K562 (cell line): Measurements from ENCODE around the gene LTBP4. TPM values are rescaled to one million over a fixed set of nuclear protein-coding genes. Genes with fewer than 3 reads are reported as not detected.

Experiments
- ARID3B ChIP-seq: fragments of 250-450 bp; sonication (Bioruptor Pico); IDR thresholded peaks from 2 replicates; pipeline ENCODE4 v1.4.0; 2020; ENCODE audit warnings: borderline replicate concordance
- ASH1L ChIP-seq: fragments of 450-650 bp; IDR thresholded peaks from 2 replicates; pipeline ENCODE4 v1.6.1; 2018; ENCODE audit warnings: borderline replicate concordance, mild to moderate bottlenecking, low read depth; ENCODE audit not compliant: partially characterized antibody
- BMI1 ChIP-seq: fragments of 150-350 bp; IDR thresholded peaks from 2 replicates; pipeline ENCODE4 v1.6.1; 2014; ENCODE audit warnings: low read length
- BRCA1 ChIP-seq, 2 experiments: fragments of 450-650 bp in 1 of 2; sonication (generic) in 1 of 2; formaldehyde crosslinking in 1 of 2; IDR thresholded peaks; 2 replicates each; pipeline versions ENCODE4 v1.5.0 to v1.6.1; 2017 to 2020; ENCODE audit warnings: mild to moderate bottlenecking in 1 of 2, missing genetic modification reagents in 1 of 2
- CAMTA2 ChIP-seq: fragments of 250-450 bp; sonication (Bioruptor Pico); conservative IDR thresholded peaks from 2 replicates; pipeline ENCODE4 v1.5.1; 2022
- CCNT2 ChIP-seq: IDR thresholded peaks from 2 replicates; pipeline ENCODE4 v1.6.1; 2011; ENCODE audit warnings: borderline replicate concordance, low read depth, mild to moderate bottlenecking, moderate library complexity, mixed read lengths, low read length; ENCODE audit not compliant: insufficient read length; ENCODE audit errors: extremely low read depth
- CSDE1 ChIP-seq, 2 experiments: fragments of 450-650 bp; IDR thresholded peaks; 2 replicates each; pipeline ENCODE4 v1.6.1; 2016; ENCODE audit warnings: mild to moderate bottlenecking in 1 of 2
- EP400 ChIP-seq: fragments of 450-650 bp; IDR thresholded peaks from 2 replicates; pipeline ENCODE4 v1.6.1; 2017; ENCODE audit warnings: antibody characterized with exemption, mild to moderate bottlenecking, moderate library complexity
- ETV5 ChIP-seq: sonication (generic); formaldehyde crosslinking; IDR thresholded peaks from 2 replicates; pipeline ENCODE4 v1.4.0; 2020; ENCODE audit warnings: low read depth, mild to moderate bottlenecking, missing genetic modification reagents
- HCFC1 ChIP-seq: IDR thresholded peaks from 2 replicates; pipeline ENCODE4 v1.6.1; 2012; ENCODE audit warnings: low read depth, low read length, improper control_type of control experiment
- HLTF ChIP-seq: fragments of 450-650 bp; IDR thresholded peaks from 2 replicates; pipeline ENCODE4 v1.6.1; 2016
- HSF4 ChIP-seq: fragments of 250-450 bp; sonication (Bioruptor Pico); IDR thresholded peaks from 2 replicates; pipeline ENCODE4 v2.1.2; 2022; ENCODE audit warnings: mild to moderate bottlenecking, moderate library complexity, borderline replicate concordance
- KLF10 ChIP-seq: fragments of 250-450 bp; sonication (Bioruptor Pico); IDR thresholded peaks from 2 replicates; pipeline ENCODE4 v1.6.1; 2021; ENCODE audit warnings: matching md5 sums
- KLF13 ChIP-seq: fragments of 450-650 bp; IDR thresholded peaks from 2 replicates; pipeline ENCODE4 v1.6.1; 2016; ENCODE audit warnings: missing genetic modification characterization, low read depth, mild to moderate bottlenecking, missing compliant biosample characterization, moderate library complexity, borderline replicate concordance
- LCOR ChIP-seq: sonication (generic); formaldehyde crosslinking; IDR thresholded peaks from 2 replicates; pipeline ENCODE4 v1.8.0; 2022; ENCODE audit warnings: mild to moderate bottlenecking, missing genetic modification reagents
- MAZ ChIP-seq, 2 experiments: fragments of 450-650 bp in 1 of 2; sonication (generic) in 1 of 2; formaldehyde crosslinking; IDR thresholded peaks in 1 of 2; conservative IDR thresholded peaks in 1 of 2; 2 replicates each; pipeline versions ENCODE4 v1.4.0 to v1.5.0; 2020; ENCODE audit warnings: mild to moderate bottlenecking in 1 of 2, missing genetic modification reagents in 1 of 2
- RBM25 ChIP-seq: fragments of 200-400 bp; formaldehyde crosslinking; IDR thresholded peaks from 2 replicates; pipeline ENCODE4 v1.6.1; 2018; ENCODE audit warnings: low read length, low read depth, moderate library complexity; ENCODE audit not compliant: severe bottlenecking
- SRSF1 ChIP-seq: fragments of 200-400 bp; formaldehyde crosslinking; IDR thresholded peaks from 2 replicates; pipeline ENCODE4 v1.6.1; 2017; ENCODE audit warnings: mild to moderate bottlenecking, low read depth, low read length, moderate library complexity
- TAL1 ChIP-seq: fragments of 450-650 bp; IDR thresholded peaks from 2 replicates; pipeline ENCODE4 v1.6.1; 2016; ENCODE audit warnings: mild to moderate bottlenecking
- YY1 ChIP-seq, 3 experiments: IDR thresholded peaks; 2 replicates each; pipeline ENCODE4 v1.6.1; 2011; ENCODE audit warnings: low read length in 2 of 3, mild to moderate bottlenecking in 2 of 3, moderate library complexity in 2 of 3, borderline replicate concordance in 1 of 3, control low read depth in 1 of 3, low read depth in 1 of 3; ENCODE audit not compliant: insufficient read depth in 3 of 3, insufficient replicate concordance in 2 of 3, control insufficient read depth in 1 of 3, insufficient read length in 1 of 3; ENCODE audit errors: extremely low read depth in 1 of 3
- ZNF354B ChIP-seq: fragments of 250-450 bp; sonication (Bioruptor Pico); IDR thresholded peaks from 2 replicates; pipeline ENCODE4 v1.4.0; 2020
- polyA plus RNA-seq, 8 experiments: library from polyadenylated mRNA; depleted of rRNA in 4 of 8; stranded (reverse) in 5 of 8; unstranded in 3 of 8; fragments of >200 nt; fragmentation: Nextera tagmentation in 2 of 8; fragmentation: Illumina TruSeq in 1 of 8; extraction: Ambion mirVana in 2 of 8; extraction: Trizol in 1 of 8; gene quantifications; 2 replicates each; pipeline versions ENCODE4 v1.2.1 to v1.2.3, GENCODE V29; 2011 to 2014; ENCODE audit warnings: inconsistent platforms in 1 of 8, missing spikeins in 1 of 8
- total RNA-seq, 7 experiments: library from RNA; depleted of rRNA in 6 of 7; stranded (reverse); fragments of >200 nt in 6 of 7; fragmentation: Illumina TruSeq in 2 of 7; extraction: Trizol in 2 of 7; gene quantifications; 2 replicates each; pipeline versions ENCODE4 v1.2.1 to v1.2.3, GENCODE V29; 2011 to 2021; ENCODE audit warnings: low replicate concordance in 1 of 7
- TF ChIP-seq, protein P1 (sequence below): fragments of 250-450 bp; sonication (Bioruptor Pico); IDR thresholded peaks from 2 replicates; pipeline ENCODE4 v1.5.1; 2021; ENCODE audit warnings: mild to moderate bottlenecking
- TF ChIP-seq, protein P2 (sequence below): sonication (generic); formaldehyde crosslinking; IDR thresholded peaks from 2 replicates; pipeline ENCODE4 v1.8.0; 2022; ENCODE audit warnings: mild to moderate bottlenecking, low read depth, missing genetic modification reagents

Gene LTBP4
- total and polyA plus RNA-seq, 9 of the 15 experiments (the other 6 are each of a cell fraction or from before 2014, with no cell fraction given): 0.35 to 160 (median 31.6) TPM

GRCh38 chr19:40596608-40597328 lies 4.4 kb upstream of the LTBP4 start (continued):
- TF ChIP-seq KLF10 (CRISPR knock-in tag) (no peak), HSF4 (CRISPR knock-in tag) (no peak), ASH1L (peak; percentile 42), SRSF1 (no peak), ZNF354B (CRISPR knock-in tag) (no peak), CCNT2 (peak; percentile 23), RBM25 (peak; percentile 71), HLTF (no peak), TAL1 (no peak), MAZ (CRISPR knock-in tag; conservative IDR thresholded peaks at IDR 0.05 in 1 of 2, IDR thresholded peaks at IDR 0.05 in 1 of 2) (peak in 1 of 2 experiments; percentile 54; a peak in 1 of 4 replicates), KLF13 (no peak), CSDE1 (IDR thresholded peaks at IDR 0.05) (no peak), BRCA1 (IDR thresholded peaks at IDR 0.05) (no peak), BRCA1 (CRISPR knock-in tag; IDR thresholded peaks at IDR 0.05) (no peak), ETV5 (CRISPR knock-in tag) (0 out of 2 replicates have a peak, but pooled peaks have one; percentile 50), YY1 (IDR thresholded peaks at IDR 0.05; ENCODE audit: borderline replicate concordance in 1 of 3, control insufficient read depth in 1 of 3, extremely low read depth in 1 of 3, insufficient read depth in 3 of 3, insufficient read length in 1 of 3, insufficient replicate concordance in 2 of 3, low read depth in 1 of 3, low read length in 2 of 3) (no peak), CAMTA2 (CRISPR knock-in tag) (no peak), BMI1 (no peak), ARID3B (no peak), HCFC1 (no peak), LCOR (CRISPR knock-in tag) (peak; percentile 89), EP400 (peak; percentile 52; the same call in 1 of the 2 replicates)
- TF ChIP-seq, protein P1, sequence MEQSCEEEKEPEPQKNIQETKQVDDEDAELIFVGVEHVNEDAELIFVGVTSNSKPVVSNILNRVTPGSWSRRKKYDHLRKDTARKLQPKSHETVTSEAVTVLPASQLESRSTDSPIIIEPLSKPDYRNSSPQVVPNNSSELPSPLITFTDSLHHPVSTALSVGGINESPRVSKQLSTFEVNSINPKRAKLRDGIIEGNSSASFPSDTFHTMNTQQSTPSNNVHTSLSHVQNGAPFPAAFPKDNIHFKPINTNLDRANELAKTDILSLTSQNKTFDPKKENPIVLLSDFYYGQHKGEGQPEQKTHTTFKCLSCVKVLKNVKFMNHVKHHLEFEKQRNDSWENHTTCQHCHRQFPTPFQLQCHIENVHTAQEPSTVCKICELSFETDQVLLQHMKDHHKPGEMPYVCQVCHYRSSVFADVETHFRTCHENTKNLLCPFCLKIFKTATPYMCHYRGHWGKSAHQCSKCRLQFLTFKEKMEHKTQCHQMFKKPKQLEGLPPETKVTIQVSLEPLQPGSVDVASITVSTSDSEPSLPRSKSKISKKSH (CRISPR knock-in tag): no peak
- TF ChIP-seq, protein P2, sequence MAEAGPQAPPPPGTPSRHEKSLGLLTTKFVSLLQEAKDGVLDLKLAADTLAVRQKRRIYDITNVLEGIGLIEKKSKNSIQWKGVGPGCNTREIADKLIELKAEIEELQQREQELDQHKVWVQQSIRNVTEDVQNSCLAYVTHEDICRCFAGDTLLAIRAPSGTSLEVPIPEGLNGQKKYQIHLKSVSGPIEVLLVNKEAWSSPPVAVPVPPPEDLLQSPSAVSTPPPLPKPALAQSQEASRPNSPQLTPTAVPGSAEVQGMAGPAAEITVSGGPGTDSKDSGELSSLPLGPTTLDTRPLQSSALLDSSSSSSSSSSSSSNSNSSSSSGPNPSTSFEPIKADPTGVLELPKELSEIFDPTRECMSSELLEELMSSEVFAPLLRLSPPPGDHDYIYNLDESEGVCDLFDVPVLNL (CRISPR knock-in tag): no peak
